Mononuclear cell (primary cell): ENCODE results near the gene GALNT18. TPM values are rescaled to one million over a fixed set of nuclear protein-coding genes. Genes with fewer than 3 reads are reported as not detected.
"Not testable (repeated sequence)": the region's sequence is repeated elsewhere in the genome, so short reads cannot be mapped to it uniquely, and the experiment has no call there.

Source experiments
- H3K27me3 ChIP-seq: 2 replicates; pipeline ENCODE4 v1.6.0; 2011; ENCODE audit warnings: low read length, control low read depth; ENCODE audit not compliant: insufficient read depth
- H3K4me1 ChIP-seq: 2 replicates; pipeline ENCODE4 v1.5.1; 2011; ENCODE audit warnings: mild to moderate bottlenecking, low read length, control low read depth; ENCODE audit not compliant: insufficient read depth
- H3K4me3 ChIP-seq: 2 replicates; pipeline ENCODE4 v1.5.1; 2011; ENCODE audit warnings: mild to moderate bottlenecking, low read length, moderate library complexity
- H3K9me3 ChIP-seq: 2 replicates; pipeline ENCODE4 v1.5.1; 2011; ENCODE audit warnings: low read depth, mild to moderate bottlenecking, control low read depth, low read length
- total RNA-seq: library from RNA; depleted of rRNA; stranded (reverse); fragments of >200 nt; gene quantifications from one replicate; pipeline ENCODE4 v1.2.3, GENCODE V29; 2012

The GALNT18 gene
- total RNA-seq, 1 donor = 0.21 TPM

DNA sequence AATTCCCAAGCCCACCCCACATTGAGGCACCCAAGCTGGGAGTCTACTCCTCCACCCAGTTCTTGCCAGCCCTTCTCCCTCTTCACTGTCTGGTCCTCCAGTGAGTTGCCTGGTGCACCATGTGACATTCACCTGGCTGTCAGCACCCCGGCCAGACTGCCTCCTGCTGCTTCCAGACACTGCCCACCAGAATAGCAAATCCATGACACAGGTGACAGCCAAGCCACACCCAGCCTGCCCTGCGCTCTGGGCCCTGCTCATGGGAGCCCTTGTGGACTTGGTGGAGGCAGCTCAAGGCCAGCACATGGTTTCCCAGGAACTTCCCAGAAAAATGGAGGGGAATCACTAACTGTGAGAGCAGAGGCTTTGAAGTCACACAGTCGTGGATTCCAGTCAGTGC lies 172.5 kb downstream of the GALNT18 start:
- H3K4me3 ChIP-seq = no peak overlapping the region
- no peaks in the 10 kb centered on the region for H3K4me1 ChIP-seq
- H3K27me3 ChIP-seq = no peaks in the 10 kb centered on the region
- H3K9me3 ChIP-seq = no peaks in the 10 kb centered on the region

DNA sequence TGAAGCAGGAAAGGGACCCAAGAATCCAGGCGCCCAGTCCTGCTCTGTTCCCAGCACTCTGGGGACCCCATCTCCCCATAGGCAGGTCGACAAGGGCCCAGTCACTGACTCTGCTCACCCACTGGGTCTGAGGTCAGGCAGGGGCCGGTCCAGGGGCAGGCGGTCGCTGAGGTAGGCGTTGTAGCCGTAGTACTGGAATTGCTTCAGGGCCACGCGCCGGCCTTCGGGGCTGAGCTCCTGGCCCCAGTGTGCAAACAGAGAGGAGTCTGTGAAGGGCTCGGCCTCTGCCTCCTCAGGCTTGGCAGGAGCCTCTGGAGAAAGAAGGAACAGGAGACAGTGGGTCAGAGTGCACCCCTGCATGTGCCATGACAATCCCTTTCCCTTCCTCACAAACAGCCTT lies 173.2 kb downstream of the GALNT18 start:
- Histone ChIP-seq H3K4me1 (no peaks in the 10 kb centered on the region), H3K27me3 (no peaks in the 10 kb centered on the region), H3K9me3 (no peaks in the 10 kb centered on the region)

DNA sequence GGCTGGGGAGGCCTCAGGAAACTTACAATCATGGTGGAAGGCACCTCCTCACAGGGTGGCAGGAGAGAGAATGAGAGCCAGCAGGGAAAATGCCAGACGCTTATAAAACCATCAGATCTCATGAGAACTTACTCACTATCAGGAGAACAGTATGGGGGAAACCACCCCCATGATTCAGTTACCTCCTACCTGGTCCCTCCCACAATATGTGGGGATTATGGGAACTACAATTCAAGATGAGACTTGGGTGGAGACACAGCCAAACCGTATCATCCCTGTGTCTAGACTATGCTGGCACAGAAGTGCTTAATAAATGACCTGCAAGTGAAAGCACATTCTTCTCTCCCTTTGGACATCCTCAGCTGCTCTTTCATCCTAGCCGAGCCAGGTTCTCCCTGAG lies 174.2 kb downstream of the GALNT18 start:
- not testable (repeated sequence) for H3K27me3 ChIP-seq, H3K9me3 ChIP-seq, H3K4me1 ChIP-seq, H3K4me3 ChIP-seq

More for the DNA sequence above, 173.2 kb downstream of the GALNT18 start:
- no peak overlapping the region for H3K4me3 ChIP-seq

DNA sequence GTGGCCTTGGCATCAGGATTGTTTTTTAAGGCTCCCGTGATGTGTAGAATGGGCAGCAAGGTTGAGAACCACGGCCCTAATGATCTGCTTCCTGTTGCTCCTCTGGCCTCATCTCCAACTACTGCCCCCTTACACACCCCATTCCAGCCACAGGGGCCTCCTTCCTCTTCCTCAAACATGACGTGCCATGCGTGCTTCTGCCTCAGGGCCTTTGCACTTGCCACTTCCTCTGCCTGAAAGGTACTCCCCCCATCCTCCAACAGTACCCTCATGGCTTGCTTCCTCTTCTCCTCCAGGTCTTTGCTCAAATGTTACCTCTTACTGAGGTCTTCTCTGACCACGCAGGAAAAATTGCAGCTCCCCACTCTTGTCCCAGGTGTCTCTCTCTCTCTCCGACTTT lies 174.8 kb downstream of the GALNT18 start:
- Histone ChIP-seq H3K4me3 (no peak overlapping the region), H3K9me3 (no peaks in the 10 kb centered on the region), H3K27me3 (no peaks in the 10 kb centered on the region), H3K4me1 (no peaks in the 10 kb centered on the region)

DNA sequence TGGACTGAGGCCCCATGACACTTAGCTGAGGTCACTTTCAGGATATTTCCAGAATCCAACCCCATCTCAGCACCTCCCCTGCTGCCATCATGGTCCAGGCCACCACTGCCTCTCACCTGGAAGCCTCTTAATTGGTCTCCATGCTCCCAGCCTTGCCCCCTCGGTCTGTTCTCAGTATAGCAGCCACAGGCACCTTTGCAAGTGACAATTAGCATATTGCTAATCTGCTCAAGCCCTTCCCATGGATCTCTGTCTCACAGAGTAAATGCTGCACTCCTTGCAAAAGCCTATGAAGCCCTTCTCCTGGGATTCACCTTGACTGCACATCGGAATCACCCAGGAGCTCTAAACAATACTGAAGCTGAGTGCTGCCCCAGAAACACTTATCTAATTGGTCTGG lies 175.2 kb downstream of the GALNT18 start:
- Histone ChIP-seq H3K27me3 (no peaks in the 10 kb centered on the region), H3K4me1 (no peaks in the 10 kb centered on the region), H3K9me3 (no peaks in the 10 kb centered on the region), H3K4me3 (no peak overlapping the region)

DNA sequence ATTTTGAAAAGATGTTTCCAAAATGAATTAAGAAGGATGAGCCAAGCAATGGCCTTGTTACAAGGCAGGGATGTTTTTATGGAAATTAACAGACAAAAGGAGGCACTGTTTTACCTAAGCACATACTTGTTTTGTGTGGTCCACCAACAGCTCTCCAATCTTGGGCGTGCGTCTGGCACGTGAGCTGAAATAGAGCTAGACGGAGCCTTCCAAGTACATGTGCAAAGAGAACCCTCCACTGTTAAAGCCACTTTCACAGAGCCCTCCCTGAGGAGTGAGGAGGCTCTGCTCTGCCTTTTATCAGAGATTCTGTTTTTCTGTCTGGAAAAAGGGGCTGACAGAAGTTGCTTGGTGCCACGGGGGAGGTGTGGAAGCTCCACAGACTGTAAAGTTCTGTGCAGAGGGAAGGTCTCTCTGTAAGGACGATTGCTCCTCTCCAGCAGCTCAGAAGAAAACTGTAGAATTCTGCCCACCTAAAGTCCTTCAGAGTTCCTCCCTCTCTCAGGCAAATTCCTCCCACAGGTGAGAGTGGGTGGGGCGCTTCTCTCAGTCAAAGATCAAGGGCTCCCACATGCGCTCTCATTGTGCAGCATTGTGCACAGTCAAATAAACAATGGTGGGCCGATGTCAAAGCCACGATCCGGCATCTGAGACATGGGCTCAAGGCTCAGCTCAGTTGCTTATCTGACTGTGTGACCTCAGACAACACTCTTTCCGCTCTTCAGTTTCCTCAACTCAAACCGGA lies 176.2 kb downstream of the GALNT18 start:
- H3K27me3 ChIP-seq = no peaks in the 10 kb centered on the region
- H3K4me3 ChIP-seq = no peak overlapping the region
- no peaks in the 10 kb centered on the region for H3K4me1 ChIP-seq
- H3K9me3 ChIP-seq = no peaks in the 10 kb centered on the region

DNA sequence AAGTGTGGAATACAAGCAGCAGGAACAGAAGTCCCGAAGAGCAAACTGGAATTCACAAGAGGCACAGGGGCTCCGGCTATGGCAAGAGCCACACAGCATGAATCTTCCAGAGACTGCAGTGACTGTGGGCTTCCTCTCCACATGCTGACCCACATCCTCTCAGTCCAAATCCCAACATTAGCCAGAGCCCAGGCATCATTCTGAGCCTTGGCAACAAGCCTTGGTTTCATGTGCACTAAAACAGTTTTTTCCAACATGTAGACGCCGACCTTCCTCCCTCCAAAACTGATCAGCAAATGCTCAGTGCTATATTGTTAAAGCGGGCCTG lies 177.0 kb downstream of the GALNT18 start:
- no peaks in the 10 kb centered on the region for H3K27me3 ChIP-seq
- H3K9me3 ChIP-seq = no peaks in the 10 kb centered on the region
- no peak overlapping the region for H3K4me3 ChIP-seq
- H3K4me1 ChIP-seq = no peaks in the 10 kb centered on the region

DNA sequence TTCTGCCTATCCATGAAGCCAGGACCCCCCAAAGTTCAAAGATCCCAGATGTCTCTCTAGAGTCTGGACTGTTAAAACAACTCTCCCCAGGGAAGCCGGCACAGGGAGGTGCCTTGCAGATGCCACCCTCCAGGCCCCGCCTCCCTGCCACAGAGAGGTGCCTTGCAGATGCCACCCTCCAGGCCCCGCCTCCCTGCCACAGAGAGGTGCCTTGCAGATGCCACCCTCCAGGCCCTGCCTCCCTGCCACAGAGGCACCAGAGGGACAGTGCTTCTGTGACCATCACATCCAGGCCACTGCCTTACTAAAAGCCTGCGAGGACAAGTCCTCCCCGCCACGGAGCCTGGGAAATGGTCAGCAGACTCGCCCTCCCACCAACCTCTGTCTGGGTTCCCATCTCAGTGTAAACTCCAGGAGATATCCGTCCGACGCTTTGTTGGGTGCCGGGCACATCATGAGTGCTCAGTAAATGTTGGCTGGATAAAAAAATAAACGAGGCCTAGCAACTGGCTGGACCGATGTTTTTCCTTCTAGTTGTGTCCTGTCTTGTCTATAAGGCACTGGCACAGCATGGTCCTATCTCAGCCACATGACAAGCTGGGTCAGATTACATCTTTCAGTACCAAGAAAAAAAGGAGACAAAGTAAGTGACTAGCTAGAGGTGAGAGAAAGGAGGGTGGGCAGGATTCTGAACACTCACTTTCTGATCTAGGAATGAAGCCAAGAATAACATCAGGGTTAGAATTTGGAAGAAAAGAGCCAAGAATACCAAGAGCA lies 177.6 kb downstream of the GALNT18 start:
- Histone ChIP-seq H3K4me3 (no peak overlapping the region), H3K4me1 (no peaks in the 10 kb centered on the region), H3K9me3 (no peaks in the 10 kb centered on the region), H3K27me3 (no peaks in the 10 kb centered on the region)

DNA sequence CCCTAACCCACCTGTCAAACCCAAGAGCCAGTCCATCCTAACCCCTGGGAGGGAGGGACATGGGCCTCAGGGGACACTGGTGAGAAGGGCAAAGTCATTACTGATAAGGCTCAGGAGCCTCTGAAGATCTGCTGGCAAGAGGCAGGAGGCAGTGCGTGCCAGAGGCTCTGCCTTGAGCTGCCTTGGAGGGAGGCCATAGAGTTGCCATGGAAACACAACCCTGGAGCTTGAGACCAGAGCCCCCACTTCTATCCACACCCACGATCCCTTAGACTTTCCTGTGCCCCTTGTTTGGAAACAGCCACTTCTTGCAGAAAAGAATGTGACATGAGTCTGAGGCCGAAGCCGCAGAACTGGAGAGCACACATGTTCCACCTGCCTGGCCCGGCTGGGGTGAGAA lies 179.0 kb downstream of the GALNT18 start:
- Histone ChIP-seq H3K4me1 (no peaks in the 10 kb centered on the region), H3K9me3 (no peaks in the 10 kb centered on the region), H3K4me3 (no peak overlapping the region), H3K27me3 (no peaks in the 10 kb centered on the region)

DNA sequence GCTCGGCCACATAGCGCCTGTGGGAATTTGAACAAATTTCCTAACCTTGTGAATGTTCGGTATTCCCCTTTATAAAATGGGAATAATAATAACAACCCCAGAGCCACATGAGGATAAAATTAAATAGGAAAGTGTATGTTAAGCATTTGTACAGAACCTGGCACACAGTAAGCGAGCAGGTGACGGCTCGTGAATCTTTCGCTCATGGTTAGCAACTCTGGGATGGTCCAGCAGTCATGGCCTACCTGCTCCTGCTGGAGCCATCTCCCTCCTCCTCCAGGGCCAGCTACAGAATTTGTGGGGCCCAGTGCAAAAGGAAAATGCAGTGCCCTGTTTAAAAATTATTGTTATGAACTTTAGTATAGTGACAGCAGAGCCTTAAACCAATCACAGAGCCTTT lies 180.3 kb downstream of the GALNT18 start:
- Histone ChIP-seq H3K9me3 (no peaks in the 10 kb centered on the region), H3K4me3 (no peak overlapping the region), H3K4me1 (no peaks in the 10 kb centered on the region), H3K27me3 (no peaks in the 10 kb centered on the region)

DNA sequence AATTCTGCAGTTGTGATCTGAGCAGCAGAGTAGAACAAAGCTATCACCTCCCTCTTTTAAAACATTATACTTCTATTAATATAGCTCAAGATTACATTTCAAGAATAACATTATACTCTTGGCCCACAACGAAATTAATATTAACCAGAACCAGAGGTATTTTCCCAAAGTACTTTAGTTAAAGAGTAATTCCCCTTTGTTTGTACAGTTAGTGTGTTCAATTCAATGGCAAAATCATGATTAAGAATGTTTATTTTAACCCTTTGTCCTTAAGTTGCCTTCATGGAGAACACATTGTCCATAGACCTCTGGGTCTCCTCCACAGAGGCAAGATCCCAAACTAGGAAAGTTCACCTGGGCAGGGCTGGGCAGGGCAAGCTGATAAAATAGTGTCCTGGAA lies 180.7 kb downstream of the GALNT18 start:
- no peak overlapping the region for H3K4me3 ChIP-seq
- no peaks in the 10 kb centered on the region for H3K4me1 ChIP-seq
- no peaks in the 10 kb centered on the region for H3K9me3 ChIP-seq
- no peaks in the 10 kb centered on the region for H3K27me3 ChIP-seq

DNA sequence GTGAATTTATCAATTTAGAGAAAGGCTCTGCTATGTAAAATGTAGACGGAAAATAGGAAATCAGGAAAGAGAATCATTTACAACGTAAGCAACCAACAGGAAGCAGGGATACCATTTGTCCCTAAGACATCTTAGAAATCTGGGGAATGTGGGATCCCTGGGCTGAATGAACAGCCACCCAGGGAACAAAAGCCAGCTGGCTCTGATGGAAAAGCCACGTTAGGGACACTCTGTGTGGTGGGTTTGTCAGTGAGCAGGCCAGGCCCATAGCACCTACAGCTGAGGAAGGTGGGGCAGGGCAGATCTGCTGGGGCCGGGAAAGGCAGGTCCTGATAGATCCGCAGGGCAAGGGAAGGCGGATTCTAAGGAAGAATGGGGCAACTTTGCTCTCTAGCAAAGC lies 181.7 kb downstream of the GALNT18 start:
- Histone ChIP-seq H3K27me3 (no peaks in the 10 kb centered on the region), H3K4me1 (no peaks in the 10 kb centered on the region), H3K4me3 (no peak overlapping the region), H3K9me3 (no peaks in the 10 kb centered on the region)

DNA sequence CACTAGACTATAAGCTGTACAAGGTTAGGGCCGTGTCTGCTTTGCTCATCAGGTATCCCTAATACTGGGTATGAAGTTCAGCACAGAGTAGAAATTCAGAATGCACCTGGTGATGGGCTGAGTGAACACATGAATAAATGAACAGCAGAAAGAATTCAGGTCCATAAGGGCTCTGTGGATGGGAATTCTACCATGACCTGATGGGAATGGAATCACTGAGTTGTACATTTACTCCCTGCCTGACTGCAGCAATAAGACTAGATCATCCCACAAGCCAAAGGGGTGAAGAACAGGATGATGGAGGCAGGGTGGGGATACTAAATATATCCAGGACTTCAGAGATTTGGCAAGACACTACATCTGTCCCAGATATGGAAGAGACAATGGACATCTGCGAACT lies 182.2 kb downstream of the GALNT18 start:
- no peaks in the 10 kb centered on the region for H3K27me3 ChIP-seq
- H3K4me1 ChIP-seq = no peaks in the 10 kb centered on the region

DNA sequence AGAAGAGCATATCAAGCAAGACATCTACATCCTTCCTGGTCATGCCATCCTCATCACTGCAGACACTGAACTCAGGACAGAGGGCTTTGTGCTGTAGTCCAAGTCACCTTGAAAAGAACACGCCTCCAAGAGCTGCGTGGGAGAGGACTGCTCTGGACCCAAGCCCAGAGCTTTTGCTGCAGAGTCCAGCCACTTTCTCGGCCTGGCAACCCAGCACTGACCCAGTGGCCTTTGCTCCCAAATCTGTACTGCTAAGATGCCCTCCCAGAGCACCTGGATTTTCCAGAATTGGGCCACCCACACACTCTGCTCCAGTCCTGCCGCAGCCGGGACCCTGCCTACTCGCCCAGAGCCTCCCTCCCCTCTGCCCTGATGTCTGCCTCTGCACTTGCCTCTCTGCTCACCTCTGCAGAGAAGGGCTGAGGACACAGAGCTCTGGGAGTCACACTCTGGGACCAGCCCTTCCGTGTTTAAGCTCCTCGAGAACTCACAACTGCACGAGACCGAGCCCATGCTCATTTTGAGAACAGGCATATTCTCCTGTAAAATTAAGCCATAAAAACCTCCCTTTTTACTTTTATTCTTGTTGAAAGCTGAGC lies 185.0 kb downstream of the GALNT18 start:
- Histone ChIP-seq H3K4me1 (no peaks in the 10 kb centered on the region), H3K27me3 (no peaks in the 10 kb centered on the region), H3K4me3 (no peak overlapping the region), H3K9me3 (no peaks in the 10 kb centered on the region)

More for the DNA sequence above, 182.2 kb downstream of the GALNT18 start:
- no peak overlapping the region for H3K4me3 ChIP-seq
- no peaks in the 10 kb centered on the region for H3K9me3 ChIP-seq

DNA sequence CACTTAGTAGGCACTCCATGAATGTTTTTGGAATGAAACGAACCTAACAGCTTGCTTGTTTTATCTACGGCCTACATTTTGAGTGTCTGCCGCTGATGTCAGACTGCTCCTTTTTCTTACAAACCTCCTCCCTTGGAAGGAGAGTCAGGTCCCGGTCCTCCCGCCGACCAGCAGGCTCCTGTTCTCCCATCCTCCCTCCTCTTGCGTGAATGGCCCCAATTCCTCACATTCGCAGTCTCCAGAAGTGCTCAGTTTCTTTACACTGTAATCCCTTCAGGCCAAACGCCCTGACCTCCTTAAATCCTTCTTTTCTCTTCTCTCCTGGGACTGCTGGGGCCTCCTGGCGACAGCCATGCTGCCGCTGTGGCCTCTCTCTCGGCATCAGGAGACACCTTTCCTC lies 186.2 kb downstream of the GALNT18 start:
- Histone ChIP-seq H3K9me3 (no peaks in the 10 kb centered on the region), H3K4me3 (no peak overlapping the region), H3K27me3 (no peaks in the 10 kb centered on the region), H3K4me1 (no peaks in the 10 kb centered on the region)
